LNCaP clone FGC (cell line): ENCODE data around the gene TOPAZ1.

Source experiments
- DNase-seq: peaks from one replicate; pipeline ENCODE4 v3.0.0-alpha.2; 2011; ENCODE audit warnings: low read depth
- H3K4me3 ChIP-seq: 2 replicates; pipeline ENCODE4 v1.5.1; 2011; ENCODE audit warnings: mild to moderate bottlenecking, low read depth, low read length, control low read depth
- CTCF ChIP-seq: IDR thresholded peaks from 2 replicates; pipeline ENCODE4 v1.5.1; 2012; ENCODE audit warnings: mild to moderate bottlenecking; ENCODE audit not compliant: control insufficient read depth, insufficient read depth; ENCODE audit errors: extremely low read depth

TOPAZ1 gene

GRCh38 chr3:44272191-44272590 is 30.5 kb downstream of the TOPAZ1 start:
- no peak for DNase-seq
- no peak for TF ChIP-seq CTCF
- no peak overlapping the region for H3K4me3 ChIP-seq

GRCh38 chr3:44277925-44278324 is 36.2 kb downstream of the TOPAZ1 start:
- TF ChIP-seq CTCF, result no peak
- H3K4me3 ChIP-seq, result no peak overlapping the region
- no peak for DNase-seq

- H3K4me3 ChIP-seq, result no peak overlapping the region
- TF ChIP-seq CTCF, result no peak
- DNase-seq, result no peak
Observed at GRCh38 chr3:44280077-44280476, 38.4 kb downstream of the TOPAZ1 start.

- no peak for DNase-seq
- no peak overlapping the region for H3K4me3 ChIP-seq
- TF ChIP-seq CTCF, result no peak
Observed at GRCh38 chr3:44280631-44281030, 38.9 kb downstream of the TOPAZ1 start.

- no peak overlapping the region for H3K4me3 ChIP-seq
Observed at GRCh38 chr3:44284949-44285348, 43.3 kb downstream of the TOPAZ1 start.

GRCh38 chr3:44289882-44290462 is 48.3 kb downstream of the TOPAZ1 start:
- TF ChIP-seq CTCF, result no peak
- no peak for DNase-seq
- no peak overlapping the region for H3K4me3 ChIP-seq

More at GRCh38 chr3:44284949-44285348, 43.3 kb downstream of the TOPAZ1 start:
- no peak for TF ChIP-seq CTCF
- no peak for DNase-seq

GRCh38 chr3:44292276-44292675 is 50.6 kb downstream of the TOPAZ1 start:
- DNase-seq, result no peak
- no peak for TF ChIP-seq CTCF
- H3K4me3 ChIP-seq, result no peak overlapping the region
